Measurements from ENCODE around the gene IL12B.

Gene IL12B

DNA sequence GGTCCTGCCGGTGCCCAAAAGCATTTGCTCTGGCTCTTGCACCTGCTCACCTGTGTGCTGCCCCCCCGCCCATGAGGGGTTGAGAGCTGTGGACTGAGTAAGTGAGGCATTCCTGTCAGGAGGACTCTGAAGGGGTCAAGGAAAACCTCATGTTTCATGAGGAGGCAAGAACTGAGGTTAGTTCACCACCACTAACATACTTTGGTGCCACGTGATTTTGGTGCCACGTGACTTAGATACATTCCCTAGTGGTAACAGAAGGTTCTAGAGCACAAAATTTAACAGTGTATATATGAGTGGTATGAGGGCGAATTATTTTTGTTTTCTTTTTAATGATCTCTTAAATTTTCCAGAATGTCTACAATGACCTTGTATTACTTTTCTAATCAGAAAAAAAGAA lies 6.3 kb upstream of the IL12B start:
- Histone ChIP-seq H3K79me2 (ENCODE audit: control insufficient read depth, low read length) (no peaks in the 10 kb centered on the region), H3K9me3 (ENCODE audit: control insufficient read depth, insufficient read depth, low read length) (no peaks in the 10 kb centered on the region), H3K4me2 (ENCODE audit: low read length) (no peak overlapping the region), H3K27ac (ENCODE audit: low read depth, low read length) (no peak overlapping the region), H3K4me3 (ENCODE audit: low read length) (no peak overlapping the region), H3F3A (ENCODE audit: control insufficient read depth, insufficient read depth) (peaks cover 9% of the 10 kb centered on the region; the same call in 1 of the 2 replicates), H3K9me2 (replicated peaks; ENCODE audit: control insufficient read depth, low read length) (no peaks in the 10 kb centered on the region), H3K36me3 (ENCODE audit: control insufficient read depth, low read length) (no peaks in the 10 kb centered on the region), H3K27me3 (ENCODE audit: control insufficient read depth, low read length) (no peaks in the 10 kb centered on the region), H3K4me1 (ENCODE audit: control insufficient read depth, low read length) (peaks cover 22% of the 10 kb centered on the region), H4K20me1 (ENCODE audit: control insufficient read depth, insufficient read depth, low read depth, low read length) (no peaks in the 10 kb centered on the region)
- no peak for TF ChIP-seq EZH2phosphoT487 (IDR thresholded peaks at IDR 0.05; ENCODE audit: borderline replicate concordance, low read length)
- TF ChIP-seq, protein P1, sequence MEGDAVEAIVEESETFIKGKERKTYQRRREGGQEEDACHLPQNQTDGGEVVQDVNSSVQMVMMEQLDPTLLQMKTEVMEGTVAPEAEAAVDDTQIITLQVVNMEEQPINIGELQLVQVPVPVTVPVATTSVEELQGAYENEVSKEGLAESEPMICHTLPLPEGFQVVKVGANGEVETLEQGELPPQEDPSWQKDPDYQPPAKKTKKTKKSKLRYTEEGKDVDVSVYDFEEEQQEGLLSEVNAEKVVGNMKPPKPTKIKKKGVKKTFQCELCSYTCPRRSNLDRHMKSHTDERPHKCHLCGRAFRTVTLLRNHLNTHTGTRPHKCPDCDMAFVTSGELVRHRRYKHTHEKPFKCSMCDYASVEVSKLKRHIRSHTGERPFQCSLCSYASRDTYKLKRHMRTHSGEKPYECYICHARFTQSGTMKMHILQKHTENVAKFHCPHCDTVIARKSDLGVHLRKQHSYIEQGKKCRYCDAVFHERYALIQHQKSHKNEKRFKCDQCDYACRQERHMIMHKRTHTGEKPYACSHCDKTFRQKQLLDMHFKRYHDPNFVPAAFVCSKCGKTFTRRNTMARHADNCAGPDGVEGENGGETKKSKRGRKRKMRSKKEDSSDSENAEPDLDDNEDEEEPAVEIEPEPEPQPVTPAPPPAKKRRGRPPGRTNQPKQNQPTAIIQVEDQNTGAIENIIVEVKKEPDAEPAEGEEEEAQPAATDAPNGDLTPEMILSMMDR (IDR thresholded peaks at IDR 0.05; ENCODE audit: low read depth, low read length, poor library complexity, severe bottlenecking): no peak

DNA sequence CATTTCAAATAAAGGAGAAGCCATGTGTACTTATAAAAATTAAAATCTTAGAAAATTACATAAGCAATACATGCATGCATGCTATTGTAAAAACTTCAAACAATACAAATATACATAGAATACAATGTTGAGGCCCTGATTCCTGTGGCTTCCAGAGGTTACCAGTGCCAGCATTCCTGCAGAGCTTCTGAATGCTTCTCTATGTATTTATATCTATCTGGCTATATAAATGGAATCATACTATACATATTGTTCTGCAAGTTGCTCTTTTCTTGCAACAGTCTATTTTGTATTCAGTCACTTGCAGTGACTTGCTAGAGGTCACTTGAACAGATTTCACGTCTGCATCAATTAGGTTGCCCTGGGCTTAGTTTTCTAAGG lies 3.2 kb upstream of the IL12B start:
- no peak overlapping the region for H3K27ac ChIP-seq (ENCODE audit: low read depth, low read length)
- H4K20me1 ChIP-seq (ENCODE audit: control insufficient read depth, insufficient read depth, low read depth, low read length): no peaks in the 10 kb centered on the region
- H3K36me3 ChIP-seq (ENCODE audit: control insufficient read depth, low read length): no peaks in the 10 kb centered on the region
- no peak for TF ChIP-seq EZH2phosphoT487 (IDR thresholded peaks at IDR 0.05; ENCODE audit: borderline replicate concordance, low read length)
- TF ChIP-seq, protein P1 (IDR thresholded peaks at IDR 0.05; ENCODE audit: low read depth, low read length, poor library complexity, severe bottlenecking): no peak
- no peaks in the 10 kb centered on the region for H3K9me2 ChIP-seq (replicated peaks; ENCODE audit: control insufficient read depth, low read length)
- peaks cover 35% of the 10 kb centered on the region for H3K4me1 ChIP-seq (ENCODE audit: control insufficient read depth, low read length)
- no peaks in the 10 kb centered on the region for H3K79me2 ChIP-seq (ENCODE audit: control insufficient read depth, low read length)
- H3K9me3 ChIP-seq (ENCODE audit: control insufficient read depth, insufficient read depth, low read length): no peaks in the 10 kb centered on the region
- H3F3A ChIP-seq (ENCODE audit: control insufficient read depth, insufficient read depth): peaks cover 9% of the 10 kb centered on the region; the same call in 1 of the 2 replicates
- no peak overlapping the region for H3K4me3 ChIP-seq (ENCODE audit: low read length)
- no peaks in the 10 kb centered on the region for H3K27me3 ChIP-seq (ENCODE audit: control insufficient read depth, low read length)
- H3K4me2 ChIP-seq (ENCODE audit: low read length): no peak overlapping the region

- Histone ChIP-seq H3K27ac (ENCODE audit: low read depth, low read length) (no peak overlapping the region), H3K9me2 (replicated peaks; ENCODE audit: control insufficient read depth, low read length) (no peaks in the 10 kb centered on the region), H3F3A (ENCODE audit: control insufficient read depth, insufficient read depth) (peaks cover 9% of the 10 kb centered on the region; the same call in 1 of the 2 replicates), H4K20me1 (ENCODE audit: control insufficient read depth, insufficient read depth, low read depth, low read length) (no peaks in the 10 kb centered on the region), H3K9me3 (ENCODE audit: control insufficient read depth, insufficient read depth, low read length) (no peaks in the 10 kb centered on the region), H3K36me3 (ENCODE audit: control insufficient read depth, low read length) (no peaks in the 10 kb centered on the region), H3K4me1 (ENCODE audit: control insufficient read depth, low read length) (peaks cover 35% of the 10 kb centered on the region), H3K27me3 (ENCODE audit: control insufficient read depth, low read length) (no peaks in the 10 kb centered on the region), H3K4me2 (ENCODE audit: low read length) (peak overlapping the region; percentile 74), H3K79me2 (ENCODE audit: control insufficient read depth, low read length) (no peaks in the 10 kb centered on the region), H3K4me3 (ENCODE audit: low read length) (peak overlapping the region; percentile 70)
- no peak for TF ChIP-seq EZH2phosphoT487 (IDR thresholded peaks at IDR 0.05; ENCODE audit: borderline replicate concordance, low read length)
- TF ChIP-seq, protein P1 (IDR thresholded peaks at IDR 0.05; ENCODE audit: low read depth, low read length, poor library complexity, severe bottlenecking): no peak
Measured at GRCh38 chr5:159332800-159333544, 2.7 kb upstream of the IL12B start.

All from DOHH2 (cell line).